ENCODE measurements around the gene PHACTR1. TPM values are rescaled to one million over a fixed set of nuclear protein-coding genes. Genes with fewer than 3 reads are reported as not detected.

Gene PHACTR1
- polyA plus RNA-seq, 1 experiment = not detected

DNA sequence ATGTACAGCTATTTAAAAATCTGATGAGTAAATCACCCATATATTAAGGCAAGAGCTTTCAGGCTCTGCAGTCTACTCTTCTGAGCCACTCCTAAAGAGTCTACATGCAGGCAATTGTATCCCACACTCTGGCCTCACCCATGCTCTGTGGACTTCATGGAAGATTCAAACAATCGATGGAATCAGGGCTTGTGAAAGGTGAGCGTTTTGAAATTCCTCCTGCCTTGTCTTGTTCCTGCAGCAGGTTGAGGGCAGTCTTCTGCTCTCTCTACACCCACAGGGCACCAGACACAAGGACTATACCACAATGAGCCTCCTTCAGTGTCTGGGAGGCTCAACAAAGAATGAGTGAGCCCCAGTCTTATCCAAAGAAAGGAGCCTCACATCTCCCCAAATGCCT lies 560.7 kb downstream of the PHACTR1 start:
- POLR2A ChIA-PET = no interaction called here
- Histone ChIP-seq H3K27ac (ENCODE audit: low read depth, low read length) (no peak overlapping the region), H3K9me3 (ENCODE audit: control insufficient read depth, insufficient read depth, low read length) (no peaks in the 10 kb centered on the region), H3K4me3 (ENCODE audit: low read depth, low read length) (no peak overlapping the region), H3K27me3 (ENCODE audit: control insufficient read depth, insufficient read depth, low read length) (peaks cover 2% of the 10 kb centered on the region)
- no peak for DNase-seq (ENCODE audit: low read depth, low spot score)
- TF ChIP-seq, protein P1, sequence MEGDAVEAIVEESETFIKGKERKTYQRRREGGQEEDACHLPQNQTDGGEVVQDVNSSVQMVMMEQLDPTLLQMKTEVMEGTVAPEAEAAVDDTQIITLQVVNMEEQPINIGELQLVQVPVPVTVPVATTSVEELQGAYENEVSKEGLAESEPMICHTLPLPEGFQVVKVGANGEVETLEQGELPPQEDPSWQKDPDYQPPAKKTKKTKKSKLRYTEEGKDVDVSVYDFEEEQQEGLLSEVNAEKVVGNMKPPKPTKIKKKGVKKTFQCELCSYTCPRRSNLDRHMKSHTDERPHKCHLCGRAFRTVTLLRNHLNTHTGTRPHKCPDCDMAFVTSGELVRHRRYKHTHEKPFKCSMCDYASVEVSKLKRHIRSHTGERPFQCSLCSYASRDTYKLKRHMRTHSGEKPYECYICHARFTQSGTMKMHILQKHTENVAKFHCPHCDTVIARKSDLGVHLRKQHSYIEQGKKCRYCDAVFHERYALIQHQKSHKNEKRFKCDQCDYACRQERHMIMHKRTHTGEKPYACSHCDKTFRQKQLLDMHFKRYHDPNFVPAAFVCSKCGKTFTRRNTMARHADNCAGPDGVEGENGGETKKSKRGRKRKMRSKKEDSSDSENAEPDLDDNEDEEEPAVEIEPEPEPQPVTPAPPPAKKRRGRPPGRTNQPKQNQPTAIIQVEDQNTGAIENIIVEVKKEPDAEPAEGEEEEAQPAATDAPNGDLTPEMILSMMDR (IDR thresholded peaks at IDR 0.05; ENCODE audit: low read depth, low read length) = no peak
- CTCF ChIA-PET = no interaction called here

DNA sequence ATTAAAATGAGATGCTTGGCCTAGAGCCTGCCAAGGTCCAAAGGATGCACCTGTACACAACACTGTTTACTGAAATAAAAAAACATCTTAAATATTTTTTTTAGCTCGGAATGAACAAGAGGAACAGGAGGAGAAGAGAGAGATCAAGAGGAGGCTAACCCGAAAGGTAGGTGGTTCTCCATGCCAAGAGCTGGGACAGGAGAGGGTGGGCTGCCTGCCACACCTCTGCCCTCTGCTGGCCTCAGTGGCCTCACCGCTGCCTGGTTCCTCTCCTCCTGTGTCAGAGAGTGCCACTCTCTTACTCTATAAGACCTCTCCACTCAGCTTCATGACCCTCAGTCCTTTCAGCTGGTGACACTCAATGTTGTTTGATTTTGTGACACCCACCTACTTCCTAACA lies 561.6 kb downstream of the PHACTR1 start:
- TF ChIP-seq, protein P1 (IDR thresholded peaks at IDR 0.05; ENCODE audit: low read depth, low read length) = no peak
- H3K27ac ChIP-seq (ENCODE audit: low read depth, low read length) = no peak overlapping the region
- no peak overlapping the region for H3K4me3 ChIP-seq (ENCODE audit: low read depth, low read length)
- peaks cover 2% of the 10 kb centered on the region for H3K27me3 ChIP-seq (ENCODE audit: control insufficient read depth, insufficient read depth, low read length)
- CTCF ChIA-PET = no interaction called here
- no peaks in the 10 kb centered on the region for H3K9me3 ChIP-seq (ENCODE audit: control insufficient read depth, insufficient read depth, low read length)
- DNase-seq (ENCODE audit: low read depth, low spot score) = no peak
- POLR2A ChIA-PET = no interaction called here

DNA sequence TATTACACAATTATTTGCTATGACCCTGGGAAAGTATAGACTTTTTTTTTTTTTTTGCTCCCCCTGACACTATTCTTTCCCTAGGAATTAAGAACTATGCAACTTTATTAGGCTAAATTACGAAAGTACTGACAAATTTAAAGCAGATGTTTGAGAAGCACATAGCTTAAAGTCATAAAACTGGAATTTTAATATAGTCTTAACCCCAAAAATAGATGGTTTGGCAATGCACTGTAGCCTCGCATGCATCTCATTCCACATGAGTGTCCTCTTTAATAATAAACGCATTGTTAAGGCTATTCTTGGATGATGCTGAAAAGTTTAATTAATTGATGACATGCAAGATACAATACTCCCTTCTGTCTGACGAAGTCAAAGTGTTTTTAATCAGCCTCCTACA lies 562.4 kb downstream of the PHACTR1 start:
- Histone ChIP-seq H3K27ac (ENCODE audit: low read depth, low read length) (no peak overlapping the region), H3K27me3 (ENCODE audit: control insufficient read depth, insufficient read depth, low read length) (peaks cover 2% of the 10 kb centered on the region), H3K9me3 (ENCODE audit: control insufficient read depth, insufficient read depth, low read length) (no peaks in the 10 kb centered on the region; the same call in 1 of the 2 replicates), H3K4me3 (ENCODE audit: low read depth, low read length) (no peak overlapping the region)
- DNase-seq (ENCODE audit: low read depth, low spot score) = no peak
- ChIA-PET CTCF (no interaction called here), POLR2A (no interaction called here)
- TF ChIP-seq, protein P1 (IDR thresholded peaks at IDR 0.05; ENCODE audit: low read depth, low read length) = no peak

DNA sequence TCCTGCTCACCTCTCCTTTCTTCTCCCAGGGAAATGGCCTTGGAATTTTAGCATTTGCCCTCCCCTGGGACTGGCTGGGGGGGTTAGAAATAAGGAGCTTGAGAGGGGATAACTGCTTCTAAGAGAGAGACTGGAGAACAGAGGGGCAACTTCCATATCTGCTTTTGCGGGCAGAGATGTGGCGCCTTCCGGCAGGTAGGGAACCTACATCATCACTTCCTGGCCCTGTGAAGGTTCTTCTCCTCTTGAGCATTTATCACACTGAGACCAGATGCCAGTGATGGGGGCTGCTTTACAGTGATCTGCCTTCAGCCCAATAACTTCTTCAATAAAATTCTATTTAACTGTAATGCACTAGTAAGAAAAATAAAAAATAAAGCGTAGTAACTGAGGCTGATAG lies 563.7 kb downstream of the PHACTR1 start:
- CTCF ChIA-PET = no interaction called here

DNA sequence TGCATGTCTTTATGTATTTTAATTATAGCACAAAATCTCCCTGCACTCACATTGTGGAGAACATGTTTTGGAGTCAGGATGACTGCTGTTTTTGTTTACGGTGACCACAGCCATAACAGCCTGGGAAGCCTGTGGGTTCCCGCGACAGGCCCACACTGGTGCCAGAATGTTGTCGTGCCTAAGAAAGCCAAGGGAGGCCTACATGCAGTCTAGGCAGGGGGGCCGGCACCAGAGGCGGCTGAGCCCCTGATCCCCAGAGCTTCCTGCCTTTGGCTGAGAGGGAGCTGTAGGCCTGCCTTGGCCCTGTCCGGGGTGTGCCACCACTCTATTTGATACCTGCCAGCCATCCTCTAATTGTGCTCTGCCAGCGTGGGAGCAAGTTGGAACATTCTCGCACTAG lies 565.1 kb downstream of the PHACTR1 start:
- CTCF ChIA-PET = no interaction called here

More for the DNA sequence above, 563.7 kb downstream of the PHACTR1 start:
- no peak for DNase-seq (ENCODE audit: low read depth, low spot score)
- Histone ChIP-seq H3K9me3 (ENCODE audit: control insufficient read depth, insufficient read depth, low read length) (no peaks in the 10 kb centered on the region; the same call in 1 of the 2 replicates), H3K27me3 (ENCODE audit: control insufficient read depth, insufficient read depth, low read length) (peaks cover 2% of the 10 kb centered on the region), H3K27ac (ENCODE audit: low read depth, low read length) (no peak overlapping the region), H3K4me3 (ENCODE audit: low read depth, low read length) (no peak overlapping the region)
- TF ChIP-seq, protein P1 (IDR thresholded peaks at IDR 0.05; ENCODE audit: low read depth, low read length) = no peak
- POLR2A ChIA-PET = no interaction called here

More for the DNA sequence above, 565.1 kb downstream of the PHACTR1 start:
- no peak for DNase-seq (ENCODE audit: low read depth, low spot score)
- peaks cover 2% of the 10 kb centered on the region for H3K27me3 ChIP-seq (ENCODE audit: control insufficient read depth, insufficient read depth, low read length)
- no peak overlapping the region for H3K27ac ChIP-seq (ENCODE audit: low read depth, low read length)
- peaks cover 1% of the 10 kb centered on the region for H3K9me3 ChIP-seq (ENCODE audit: control insufficient read depth, insufficient read depth, low read length)
- no peak overlapping the region for H3K4me3 ChIP-seq (ENCODE audit: low read depth, low read length)
- POLR2A ChIA-PET = no interaction called here
- TF ChIP-seq, protein P1 (IDR thresholded peaks at IDR 0.05; ENCODE audit: low read depth, low read length) = no peak
